ENCODE data around the gene GPR84. TPM values are rescaled to one million over a fixed set of nuclear protein-coding genes. Genes with fewer than 3 reads are reported as not detected.

GPR84 gene
- polyA plus RNA-seq, 1 donor (not counting 4 experiments of a cell fraction or from before 2014, with no cell fraction given), result 0.12 TPM

GRCh38 chr12:54386403-54387113, 22.3 kb upstream of the GPR84 start:
- TF ChIP-seq, protein P1, sequence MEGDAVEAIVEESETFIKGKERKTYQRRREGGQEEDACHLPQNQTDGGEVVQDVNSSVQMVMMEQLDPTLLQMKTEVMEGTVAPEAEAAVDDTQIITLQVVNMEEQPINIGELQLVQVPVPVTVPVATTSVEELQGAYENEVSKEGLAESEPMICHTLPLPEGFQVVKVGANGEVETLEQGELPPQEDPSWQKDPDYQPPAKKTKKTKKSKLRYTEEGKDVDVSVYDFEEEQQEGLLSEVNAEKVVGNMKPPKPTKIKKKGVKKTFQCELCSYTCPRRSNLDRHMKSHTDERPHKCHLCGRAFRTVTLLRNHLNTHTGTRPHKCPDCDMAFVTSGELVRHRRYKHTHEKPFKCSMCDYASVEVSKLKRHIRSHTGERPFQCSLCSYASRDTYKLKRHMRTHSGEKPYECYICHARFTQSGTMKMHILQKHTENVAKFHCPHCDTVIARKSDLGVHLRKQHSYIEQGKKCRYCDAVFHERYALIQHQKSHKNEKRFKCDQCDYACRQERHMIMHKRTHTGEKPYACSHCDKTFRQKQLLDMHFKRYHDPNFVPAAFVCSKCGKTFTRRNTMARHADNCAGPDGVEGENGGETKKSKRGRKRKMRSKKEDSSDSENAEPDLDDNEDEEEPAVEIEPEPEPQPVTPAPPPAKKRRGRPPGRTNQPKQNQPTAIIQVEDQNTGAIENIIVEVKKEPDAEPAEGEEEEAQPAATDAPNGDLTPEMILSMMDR (optimal IDR thresholded peaks at IDR 0.05 in 1 of 3, IDR thresholded peaks at IDR 0.05 in 1 of 3, conservative IDR thresholded peaks at IDR 0.05 in 1 of 3; ENCODE audit: extremely low read depth in 1 of 3, insufficient read depth in 2 of 3, low read length in 3 of 3), result no peak
- TF ChIP-seq EZH2 (IDR thresholded peaks at IDR 0.05; ENCODE audit: low read length), result no peak
- Histone ChIP-seq H3K4me1 (ENCODE audit: control insufficient read depth, extremely low read depth, insufficient read depth, low read length) (peaks cover 59% of the 10 kb centered on the region), H3K36me3 (ENCODE audit: control insufficient read depth in 2 of 2, extremely low read depth in 1 of 2, insufficient read depth in 2 of 2, low read length in 2 of 2) (peaks cover 9 to 21% of the 10 kb centered on the region in 2 experiments), H3K9me3 (ENCODE audit: control insufficient read depth, low read depth, low read length) (no peaks in the 10 kb centered on the region), H3K9me1 (ENCODE audit: control insufficient read depth, extremely low read depth, insufficient read depth, low read length) (peaks cover 3% of the 10 kb centered on the region), H2AFZ (ENCODE audit: control insufficient read depth, low read length) (no peak overlapping the region), H3K9ac (ENCODE audit: control insufficient read depth, extremely low read depth, insufficient read depth, low read length) (no peak overlapping the region), H3K27me3 (ENCODE audit: control insufficient read depth, extremely low read depth, insufficient read depth, low read length) (no peaks in the 10 kb centered on the region), H3K4me3 (ENCODE audit: control insufficient read depth in 2 of 3, extremely low read depth in 1 of 3, insufficient read depth in 2 of 3, low read depth in 1 of 3, low read length in 3 of 3) (no peak overlapping the region), H3K79me2 (ENCODE audit: control insufficient read depth, insufficient read depth, low read length) (peaks cover 72% of the 10 kb centered on the region), H4K20me1 (ENCODE audit: control insufficient read depth, extremely low read depth, insufficient read depth, low read length) (peaks cover 5% of the 10 kb centered on the region), H3K4me2 (ENCODE audit: control insufficient read depth, extremely low read depth, insufficient read depth, low read depth, low read length) (no peak overlapping the region), H3K27ac (ENCODE audit: control insufficient read depth, insufficient read depth, low read length) (no peak overlapping the region)
- FAIRE-seq (no peak), DNase-seq (ENCODE audit: low read depth, low spot score) (no peak)
- dilution Hi-C loops (cut with MboI; ENCODE audit: extremely low pct_ligation_motif_present, low sequenced_read_pairs), result no loop called here

- DNase-seq (ENCODE audit: low read depth, low spot score) (no peak), FAIRE-seq (no peak)
- Histone ChIP-seq H4K20me1 (ENCODE audit: control insufficient read depth, extremely low read depth, insufficient read depth, low read length) (peaks cover 5% of the 10 kb centered on the region), H2AFZ (ENCODE audit: control insufficient read depth, low read length) (no peak overlapping the region), H3K4me1 (ENCODE audit: control insufficient read depth, extremely low read depth, insufficient read depth, low read length) (peaks cover 58% of the 10 kb centered on the region), H3K79me2 (ENCODE audit: control insufficient read depth, insufficient read depth, low read length) (peaks cover 76% of the 10 kb centered on the region), H3K9me1 (ENCODE audit: control insufficient read depth, extremely low read depth, insufficient read depth, low read length) (peaks cover 3% of the 10 kb centered on the region), H3K27me3 (ENCODE audit: control insufficient read depth, extremely low read depth, insufficient read depth, low read length) (no peaks in the 10 kb centered on the region), H3K9me3 (ENCODE audit: control insufficient read depth, low read depth, low read length) (no peaks in the 10 kb centered on the region), H3K9ac (ENCODE audit: control insufficient read depth, extremely low read depth, insufficient read depth, low read length) (peak overlapping the region; percentile 18), H3K4me3 (ENCODE audit: control insufficient read depth in 2 of 3, extremely low read depth in 1 of 3, insufficient read depth in 2 of 3, low read depth in 1 of 3, low read length in 3 of 3) (no peak overlapping the region), H3K36me3 (ENCODE audit: control insufficient read depth in 2 of 2, extremely low read depth in 1 of 2, insufficient read depth in 2 of 2, low read length in 2 of 2) (peaks cover 16 to 30% of the 10 kb centered on the region in 2 experiments), H3K4me2 (ENCODE audit: control insufficient read depth, extremely low read depth, insufficient read depth, low read depth, low read length) (peak overlapping the region; percentile 17), H3K27ac (ENCODE audit: control insufficient read depth, insufficient read depth, low read length) (peak overlapping the region; percentile 28)
- dilution Hi-C loops (cut with MboI; ENCODE audit: extremely low pct_ligation_motif_present, low sequenced_read_pairs), result no loop called here
- TF ChIP-seq, protein P1 (optimal IDR thresholded peaks at IDR 0.05 in 1 of 3, IDR thresholded peaks at IDR 0.05 in 1 of 3, conservative IDR thresholded peaks at IDR 0.05 in 1 of 3; ENCODE audit: extremely low read depth in 1 of 3, insufficient read depth in 2 of 3, low read length in 3 of 3), result no peak
- TF ChIP-seq EZH2 (IDR thresholded peaks at IDR 0.05; ENCODE audit: low read length), result no peak
These were observed 21.1 kb upstream of the GPR84 start for GRCh38 chr12:54385251-54385914.

Data from keratinocyte (primary cell).